Osteoblast (primary cell): Measurements from ENCODE around the gene IL31RA. TPM values are rescaled to one million over a fixed set of nuclear protein-coding genes. Genes with fewer than 3 reads are reported as not detected.

Experiments used
- DNase-seq: peaks from one replicate; pipeline ENCODE4 v3.0.0; 2011; ENCODE audit warnings: low spot score, mixed read lengths; ENCODE audit not compliant: insufficient read length; ENCODE audit errors: missing footprints
- H2AFZ ChIP-seq: 2 replicates; pipeline ENCODE4 v1.6.0; 2011; ENCODE audit warnings: mild to moderate bottlenecking, low read length
- H3K27ac ChIP-seq: 2 replicates; pipeline ENCODE4 v1.5.1; 2011; ENCODE audit warnings: mild to moderate bottlenecking, low read depth, low read length, moderate library complexity
- H3K27me3 ChIP-seq: 2 replicates; pipeline ENCODE4 v1.6.0; 2012; ENCODE audit warnings: mild to moderate bottlenecking, control low read depth, inconsistent platforms, low read length, moderate library complexity; ENCODE audit not compliant: insufficient read depth
- H3K36me3 ChIP-seq: 2 replicates; pipeline ENCODE4 v1.5.1; 2011; ENCODE audit warnings: mild to moderate bottlenecking, low read length, control low read depth, moderate library complexity; ENCODE audit not compliant: insufficient read depth
- H3K4me1 ChIP-seq: 2 replicates; pipeline ENCODE4 v1.5.1; 2011; ENCODE audit warnings: mild to moderate bottlenecking, low read length, control low read depth, moderate library complexity; ENCODE audit not compliant: insufficient read depth
- H3K4me2 ChIP-seq: 2 replicates; pipeline ENCODE4 v1.6.0; 2011; ENCODE audit warnings: mild to moderate bottlenecking, low read length; ENCODE audit not compliant: insufficient read depth
- H3K4me3 ChIP-seq: fragments of 200-600 bp; sonication (generic); 3 replicates; pipeline ENCODE4 v1.5.1; 2012; ENCODE audit warnings: mild to moderate bottlenecking, low read length, inconsistent platforms; ENCODE audit not compliant: insufficient read depth
- H3K79me2 ChIP-seq: 2 replicates; pipeline ENCODE4 v1.6.0; 2012; ENCODE audit warnings: mild to moderate bottlenecking, low read length, control low read depth, inconsistent platforms; ENCODE audit not compliant: insufficient read depth
- H3K9me3 ChIP-seq: 2 replicates; pipeline ENCODE4 v1.5.1; 2011; ENCODE audit warnings: low read depth, low read length, control low read depth
- H4K20me1 ChIP-seq: 2 replicates; pipeline ENCODE4 v1.6.0; 2012; ENCODE audit warnings: mild to moderate bottlenecking, low read length, control low read depth; ENCODE audit not compliant: insufficient read depth
- CTCF ChIP-seq: IDR thresholded peaks from 2 replicates; pipeline ENCODE4 v1.5.1; 2011; ENCODE audit warnings: mild to moderate bottlenecking, low read depth, low read length, moderate library complexity; ENCODE audit errors: extremely low read depth
- total RNA-seq: library from RNA; depleted of rRNA; stranded (reverse); fragments of >200 nt; gene quantifications from 2 replicates; pipeline ENCODE4 v1.2.3, GENCODE V29; 2012

IL31RA gene
- total RNA-seq, 1 donor = 0.36 TPM

DNA sequence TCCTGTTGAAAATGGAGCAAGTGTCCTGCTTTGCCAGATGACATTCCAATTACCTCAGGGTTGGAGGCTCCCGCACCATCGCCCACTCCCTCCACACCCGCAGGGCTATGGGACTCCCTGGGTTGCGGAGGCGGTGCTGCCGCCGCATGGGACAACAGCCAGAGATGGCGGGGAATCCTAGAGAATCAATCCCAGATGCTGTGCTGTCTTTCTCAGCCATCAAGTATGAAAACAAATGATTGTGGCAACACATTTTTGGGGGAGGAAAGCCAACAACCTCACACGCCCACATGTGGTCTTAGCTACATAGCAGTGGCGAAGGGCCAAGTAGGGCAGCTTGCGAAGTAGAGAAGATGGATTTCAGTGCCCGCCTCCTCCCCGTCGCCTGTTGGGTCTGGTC is 46.7 kb downstream of the IL31RA start:
- TF ChIP-seq CTCF = no peak
- Histone ChIP-seq H3K36me3 (no peaks in the 10 kb centered on the region), H3K4me1 (peaks cover 24% of the 10 kb centered on the region), H3K27ac (peak overlapping the region; percentile 30), H3K4me2 (peak overlapping the region; percentile 77), H3K79me2 (no peaks in the 10 kb centered on the region), H3K9me3 (no peaks in the 10 kb centered on the region), H3K4me3 (peak overlapping the region; percentile 48), H3K27me3 (no peaks in the 10 kb centered on the region), H2AFZ (peak overlapping the region; percentile 49), H4K20me1 (no peaks in the 10 kb centered on the region)
- peak; percentile 89 for DNase-seq

- no peak for TF ChIP-seq CTCF
- H3K4me2 ChIP-seq = peak overlapping the region; percentile 7
- H3K4me1 ChIP-seq = peaks cover 38% of the 10 kb centered on the region
- no peaks in the 10 kb centered on the region for H3K9me3 ChIP-seq
- no peak overlapping the region for H2AFZ ChIP-seq
- no peak overlapping the region for H3K4me3 ChIP-seq
- no peaks in the 10 kb centered on the region for H3K27me3 ChIP-seq
- H3K79me2 ChIP-seq = no peaks in the 10 kb centered on the region
- H4K20me1 ChIP-seq = no peaks in the 10 kb centered on the region
- peak; percentile 81 for DNase-seq
- H3K36me3 ChIP-seq = no peaks in the 10 kb centered on the region
- H3K27ac ChIP-seq = no peak overlapping the region
Measured at GRCh38 chr5:55899344-55899743, 48.2 kb downstream of the IL31RA start.

GRCh38 chr5:55900068-55900467 is 48.9 kb downstream of the IL31RA start:
- DNase-seq = peak; percentile 69
- no peaks in the 10 kb centered on the region for H3K36me3 ChIP-seq
- no peak overlapping the region for H2AFZ ChIP-seq
- H3K4me3 ChIP-seq = no peak overlapping the region
- no peak overlapping the region for H3K4me2 ChIP-seq
- H3K4me1 ChIP-seq = peaks cover 39% of the 10 kb centered on the region
- H3K9me3 ChIP-seq = no peaks in the 10 kb centered on the region
- no peaks in the 10 kb centered on the region for H3K79me2 ChIP-seq
- no peaks in the 10 kb centered on the region for H3K27me3 ChIP-seq
- H3K27ac ChIP-seq = no peak overlapping the region
- no peaks in the 10 kb centered on the region for H4K20me1 ChIP-seq
- TF ChIP-seq CTCF = no peak

DNA sequence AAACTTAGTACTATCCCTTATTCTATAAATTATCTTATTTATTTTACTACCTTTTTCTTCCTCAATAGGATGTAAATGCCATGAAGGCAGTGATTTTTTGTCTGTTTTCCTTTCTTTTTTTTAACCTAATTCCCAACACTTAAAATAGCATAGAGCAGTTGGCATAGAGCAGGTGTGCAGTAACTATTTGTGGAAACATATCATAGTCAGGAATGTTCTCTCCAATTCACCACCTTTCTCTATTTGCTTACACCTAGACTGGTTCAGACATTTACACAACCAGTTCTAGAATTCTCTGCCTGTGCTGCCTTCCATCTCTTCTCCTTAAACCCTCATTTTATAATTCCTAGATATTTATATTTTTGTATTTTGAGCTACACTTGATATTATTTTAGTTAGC is 49.6 kb downstream of the IL31RA start:
- DNase-seq = no peak
- no peaks in the 10 kb centered on the region for H3K36me3 ChIP-seq
- H3K4me1 ChIP-seq = peaks cover 39% of the 10 kb centered on the region
- no peaks in the 10 kb centered on the region for H4K20me1 ChIP-seq
- no peak overlapping the region for H3K4me2 ChIP-seq
- H3K27ac ChIP-seq = no peak overlapping the region
- no peak for TF ChIP-seq CTCF
- H3K4me3 ChIP-seq = no peak overlapping the region
- H3K27me3 ChIP-seq = no peaks in the 10 kb centered on the region
- no peak overlapping the region for H2AFZ ChIP-seq
- no peaks in the 10 kb centered on the region for H3K79me2 ChIP-seq
- no peaks in the 10 kb centered on the region for H3K9me3 ChIP-seq
